Naive B cell (primary cell): ENCODE results near the gene ATG2A. TPM values are rescaled to one million over a fixed set of nuclear protein-coding genes. Genes with fewer than 3 reads are reported as not detected.
A peak's percentile ranks its signal among the peaks of the same experiment; 100 is the strongest.

Experiments used
- ATAC-seq, 2 donors: fragments of 150-1000 bp; cut with Tn5 transposase; 2 replicates each; pipeline ENCODE4 v1.10.0; 2021; ENCODE audit warnings: low read depth in 2 of 2, mild to moderate bottlenecking in 2 of 2, moderate library complexity in 2 of 2
- DNase-seq: peaks from one replicate; pipeline ENCODE4 v3.0.0; 2022
- H3K27ac Mint-ChIP-seq, 6 donors: one replicate each; pipeline ENCODE4 v1.8.0; 2020 to 2022; ENCODE audit warnings: mild to moderate bottlenecking in 6 of 6, mixed read lengths in 6 of 6, moderate library complexity in 5 of 6, inconsistent platforms in 2 of 6
- H3K27me3 Mint-ChIP-seq, 3 donors: one replicate each; pipeline ENCODE4 v1.8.0; 2021 to 2022; ENCODE audit warnings: mixed read lengths in 3 of 3, mild to moderate bottlenecking in 1 of 3
- H3K36me3 Mint-ChIP-seq, 2 donors: one replicate each; pipeline ENCODE4 v1.8.0; 2020 to 2022; ENCODE audit warnings: mixed read lengths in 2 of 2, inconsistent platforms in 1 of 2, mild to moderate bottlenecking in 1 of 2
- H3K4me1 Mint-ChIP-seq, 3 donors: one replicate each; pipeline ENCODE4 v1.8.0; 2020 to 2022; ENCODE audit warnings: mixed read lengths in 3 of 3, inconsistent platforms in 1 of 3, mild to moderate bottlenecking in 1 of 3, moderate library complexity in 1 of 3
- H3K4me3 Mint-ChIP-seq, 8 donors: one replicate each; pipeline ENCODE4 v1.8.0; 2020 to 2022; ENCODE audit warnings: mild to moderate bottlenecking in 8 of 8, mixed read lengths in 8 of 8, moderate library complexity in 8 of 8, inconsistent platforms in 2 of 8
- H3K9me3 Mint-ChIP-seq, 7 donors: one replicate each; pipeline ENCODE4 v1.8.0; 2020 to 2022; ENCODE audit warnings: mixed read lengths in 7 of 7, mild to moderate bottlenecking in 5 of 7, inconsistent platforms in 2 of 7, moderate library complexity in 1 of 7
- polyA plus RNA-seq, 6 donors: library from polyadenylated mRNA; unstranded; fragments of 300-500 nt; fragmentation: Illumina TruSeq; gene quantifications; one replicate each; pipeline ENCODE4 v1.2.3, GENCODE V29; 2021; ENCODE audit warnings: low read depth in 6 of 6

ATG2A gene
- polyA plus RNA-seq, 6 donors from 2014 or later = 2.8 to 5.0 (median 3.4) TPM; not detected in 1

- Mint-ChIP-seq H3K27me3 (no peaks in the 10 kb centered on the region), H3K4me3 (peak overlapping the region in 1 of 8 donors; percentile 51), H3K36me3 (no peaks in the 10 kb centered on the region), H3K4me1 (peaks cover 19 to 39% (median 37%) of the 10 kb centered on the region in 3 donors), H3K9me3 (no peaks in the 10 kb centered on the region), H3K27ac (no peak overlapping the region)
- ATAC-seq (no peak), DNase-seq (no peak)
These were observed 23.6 kb downstream of the ATG2A start for GRCh38 chr11:64893194-64894069.

- no peaks in the 10 kb centered on the region for H3K9me3 Mint-ChIP-seq
- H3K36me3 Mint-ChIP-seq = no peaks in the 10 kb centered on the region
- ATAC-seq (no peak), DNase-seq (no peak)
- H3K27me3 Mint-ChIP-seq = no peaks in the 10 kb centered on the region
- peak overlapping the region in 2 of 6 donors; percentile 45 to 89 for H3K27ac Mint-ChIP-seq
- H3K4me1 Mint-ChIP-seq = peaks cover 25 to 45% (median 42%) of the 10 kb centered on the region in 3 donors
- H3K4me3 Mint-ChIP-seq = peak overlapping the region in 5 of 8 donors; percentile 35 to 53 (median 51)
These were observed 24.2 kb downstream of the ATG2A start for GRCh38 chr11:64892838-64893193.

- Mint-ChIP-seq H3K27ac (peak overlapping the region in 4 of 6 donors; percentile 45 to 90 (median 82)), H3K36me3 (no peaks in the 10 kb centered on the region), H3K4me3 (peak overlapping the region in 5 of 8 donors; percentile 35 to 53 (median 51)), H3K9me3 (no peaks in the 10 kb centered on the region), H3K27me3 (no peaks in the 10 kb centered on the region), H3K4me1 (peaks cover 26 to 46% (median 45%) of the 10 kb centered on the region in 3 donors)
- ATAC-seq (no peak), DNase-seq (no peak)
These were observed 24.6 kb downstream of the ATG2A start for GRCh38 chr11:64892411-64892831.

- no peak for ATAC-seq
- Mint-ChIP-seq H3K4me3 (peak overlapping the region in 3 of 8 donors; percentile 51 to 53 (median 51)), H3K4me1 (peaks cover 29 to 49% (median 47%) of the 10 kb centered on the region in 3 donors)
These were observed 25.1 kb downstream of the ATG2A start for GRCh38 chr11:64891880-64892279.

GRCh38 chr11:64891215-64891848 lies 25.7 kb downstream of the ATG2A start:
- Mint-ChIP-seq H3K27ac (peak overlapping the region in 3 of 6 donors; percentile 37 to 45 (median 39)), H3K27me3 (no peaks in the 10 kb centered on the region), H3K9me3 (no peaks in the 10 kb centered on the region), H3K36me3 (no peaks in the 10 kb centered on the region), H3K4me1 (peaks cover 29 to 49% (median 47%) of the 10 kb centered on the region in 3 donors), H3K4me3 (no peak overlapping the region)
- DNase-seq = no peak
- no peak for ATAC-seq

More at GRCh38 chr11:64891880-64892279, 25.1 kb downstream of the ATG2A start:
- no peaks in the 10 kb centered on the region for H3K36me3 Mint-ChIP-seq
- no peak for DNase-seq
- no peaks in the 10 kb centered on the region for H3K9me3 Mint-ChIP-seq
- H3K27me3 Mint-ChIP-seq = no peaks in the 10 kb centered on the region
- H3K27ac Mint-ChIP-seq = peak overlapping the region in 4 of 6 donors; percentile 45 to 90 (median 71)

- Mint-ChIP-seq H3K9me3 (no peaks in the 10 kb centered on the region), H3K27ac (peak overlapping the region in 2 of 6 donors; percentile 54 to 60), H3K36me3 (no peaks in the 10 kb centered on the region), H3K4me1 (peaks cover 34 to 50% (median 49%) of the 10 kb centered on the region in 3 donors), H3K27me3 (no peaks in the 10 kb centered on the region), H3K4me3 (no peak overlapping the region)
- ATAC-seq = no peak
- DNase-seq = no peak
These were observed 26.5 kb downstream of the ATG2A start for GRCh38 chr11:64890522-64890939.

- peaks cover 32 to 48% (median 46%) of the 10 kb centered on the region in 3 donors for H3K4me1 Mint-ChIP-seq
- ATAC-seq (no peak), DNase-seq (no peak)
- H3K27ac Mint-ChIP-seq = peak overlapping the region in 4 of 6 donors; percentile 26 to 87 (median 65)
- no peaks in the 10 kb centered on the region for H3K27me3 Mint-ChIP-seq
- no peaks in the 10 kb centered on the region for H3K36me3 Mint-ChIP-seq
- peak overlapping the region in 3 of 8 donors; percentile 58 to 89 (median 59) for H3K4me3 Mint-ChIP-seq
- H3K9me3 Mint-ChIP-seq = no peaks in the 10 kb centered on the region
These were observed 28.1 kb downstream of the ATG2A start for GRCh38 chr11:64888729-64889511.

- ATAC-seq (no peak), DNase-seq (no peak)
- Mint-ChIP-seq H3K36me3 (no peaks in the 10 kb centered on the region), H3K4me3 (peak overlapping the region; percentile 58 to 95 (median 84)), H3K27ac (peak overlapping the region in 5 of 6 donors; percentile 83 to 97 (median 92)), H3K9me3 (no peaks in the 10 kb centered on the region), H3K4me1 (peaks cover 31 to 45% (median 45%) of the 10 kb centered on the region in 3 donors), H3K27me3 (no peaks in the 10 kb centered on the region)
These were observed 28.6 kb downstream of the ATG2A start for GRCh38 chr11:64888406-64888728.

- H3K4me1 Mint-ChIP-seq = peaks cover 31 to 45% (median 45%) of the 10 kb centered on the region in 3 donors
- peak overlapping the region; percentile 83 to 97 (median 92) for H3K27ac Mint-ChIP-seq
- peak overlapping the region; percentile 58 to 95 (median 84) for H3K4me3 Mint-ChIP-seq
- DNase-seq (peak; percentile 85), ATAC-seq (peak; percentile 93 to 95)
- no peaks in the 10 kb centered on the region for H3K9me3 Mint-ChIP-seq
- no peaks in the 10 kb centered on the region for H3K36me3 Mint-ChIP-seq
- H3K27me3 Mint-ChIP-seq = no peaks in the 10 kb centered on the region
These were observed 29.1 kb downstream of the ATG2A start for GRCh38 chr11:64887757-64888405.

- Mint-ChIP-seq H3K27ac (peak overlapping the region in 5 of 6 donors; percentile 80 to 96 (median 84)), H3K4me1 (peaks cover 28 to 40% (median 39%) of the 10 kb centered on the region in 3 donors), H3K4me3 (peak overlapping the region in 5 of 8 donors; percentile 2 to 64 (median 42)), H3K27me3 (no peaks in the 10 kb centered on the region), H3K36me3 (no peaks in the 10 kb centered on the region), H3K9me3 (no peaks in the 10 kb centered on the region)
- ATAC-seq (no peak), DNase-seq (no peak)
These were observed 29.7 kb downstream of the ATG2A start for GRCh38 chr11:64887234-64887756.

GRCh38 chr11:64885367-64886286 lies 31.4 kb downstream of the ATG2A start:
- Mint-ChIP-seq H3K27me3 (no peaks in the 10 kb centered on the region), H3K36me3 (no peaks in the 10 kb centered on the region), H3K27ac (peak overlapping the region in 2 of 6 donors; percentile 28 to 70), H3K9me3 (no peaks in the 10 kb centered on the region), H3K4me1 (peaks cover 24 to 41% (median 39%) of the 10 kb centered on the region in 3 donors), H3K4me3 (no peak overlapping the region)
- DNase-seq = no peak
- ATAC-seq = no peak

GRCh38 chr11:64884019-64884418 lies 33.0 kb downstream of the ATG2A start:
- H3K36me3 Mint-ChIP-seq = no peaks in the 10 kb centered on the region
- H3K27ac Mint-ChIP-seq = peak overlapping the region in 1 of 6 donors; percentile 84
- no peaks in the 10 kb centered on the region for H3K27me3 Mint-ChIP-seq
- no peaks in the 10 kb centered on the region for H3K9me3 Mint-ChIP-seq
- DNase-seq = no peak
- ATAC-seq = no peak
- no peak overlapping the region for H3K4me3 Mint-ChIP-seq
- H3K4me1 Mint-ChIP-seq = peaks cover 40 to 51% (median 46%) of the 10 kb centered on the region in 3 donors
